ENCODE measurements around the gene EYS.
"Not testable (repeated sequence)": the region's sequence is repeated elsewhere in the genome, so short reads cannot be mapped to it uniquely, and the experiment has no call there.

EYS gene

GRCh38 chr6:63941747-63942470, 1765.1 kb downstream of the EYS start:
- ATAC-seq (replicated peaks) = no peak
- Mint-ChIP-seq H3K27me3 (no peaks in the 10 kb centered on the region), H3K9me3 (peaks cover 2 to 4% of the 10 kb centered on the region in 2 donors), H3K4me3 (no peak overlapping the region), H3K27ac (no peak overlapping the region), H3K36me3 (no peaks in the 10 kb centered on the region), H3K4me1 (no peaks in the 10 kb centered on the region)
- DNase-seq = no peak

- peaks cover 1 to 3% of the 10 kb centered on the region in 2 donors for H3K9me3 Mint-ChIP-seq
- no peaks in the 10 kb centered on the region for H3K36me3 Mint-ChIP-seq
- H3K27ac Mint-ChIP-seq = no peak overlapping the region
- H3K27me3 Mint-ChIP-seq = no peaks in the 10 kb centered on the region
- DNase-seq (no peak), ATAC-seq (replicated peaks) (no peak)
- no peak overlapping the region for H3K4me3 Mint-ChIP-seq
- no peaks in the 10 kb centered on the region for H3K4me1 Mint-ChIP-seq
These were observed 1767.0 kb downstream of the EYS start for GRCh38 chr6:63940056-63940455.

GRCh38 chr6:63936399-63936798, 1770.6 kb downstream of the EYS start:
- no peaks in the 10 kb centered on the region for H3K4me1 Mint-ChIP-seq
- H3K27me3 Mint-ChIP-seq = no peaks in the 10 kb centered on the region

GRCh38 chr6:63935732-63936131, 1771.3 kb downstream of the EYS start:
- H3K27me3 Mint-ChIP-seq = no peaks in the 10 kb centered on the region
- DNase-seq (no peak), ATAC-seq (replicated peaks) (no peak)
- H3K9me3 Mint-ChIP-seq = no peaks in the 10 kb centered on the region
- no peak overlapping the region for H3K4me3 Mint-ChIP-seq
- H3K36me3 Mint-ChIP-seq = no peaks in the 10 kb centered on the region
- H3K4me1 Mint-ChIP-seq = no peaks in the 10 kb centered on the region
- no peak overlapping the region for H3K27ac Mint-ChIP-seq

More at GRCh38 chr6:63936399-63936798, 1770.6 kb downstream of the EYS start:
- DNase-seq (no peak), ATAC-seq (replicated peaks) (no peak)
- H3K9me3 Mint-ChIP-seq = no peaks in the 10 kb centered on the region
- no peaks in the 10 kb centered on the region for H3K36me3 Mint-ChIP-seq
- no peak overlapping the region for H3K27ac Mint-ChIP-seq
- H3K4me3 Mint-ChIP-seq = no peak overlapping the region

GRCh38 chr6:63933948-63934347, 1773.1 kb downstream of the EYS start:
- H3K27me3 Mint-ChIP-seq; DNase-seq; H3K36me3 Mint-ChIP-seq; H3K4me1 Mint-ChIP-seq; H3K4me3 Mint-ChIP-seq; ATAC-seq (replicated peaks); H3K27ac Mint-ChIP-seq; H3K9me3 Mint-ChIP-seq: not testable (repeated sequence)

GRCh38 chr6:63930848-63931247, 1776.2 kb downstream of the EYS start:
- Mint-ChIP-seq H3K27me3 (no peaks in the 10 kb centered on the region), H3K4me3 (no peak overlapping the region), H3K36me3 (no peaks in the 10 kb centered on the region), H3K4me1 (no peaks in the 10 kb centered on the region), H3K27ac (no peak overlapping the region), H3K9me3 (no peaks in the 10 kb centered on the region)
- no peak for ATAC-seq (replicated peaks)
- no peak for DNase-seq

- no peaks in the 10 kb centered on the region for H3K27me3 Mint-ChIP-seq
- no peaks in the 10 kb centered on the region for H3K36me3 Mint-ChIP-seq
- no peak overlapping the region for H3K27ac Mint-ChIP-seq
- H3K4me3 Mint-ChIP-seq = no peak overlapping the region
- H3K4me1 Mint-ChIP-seq = no peaks in the 10 kb centered on the region
- no peaks in the 10 kb centered on the region for H3K9me3 Mint-ChIP-seq
- DNase-seq (no peak), ATAC-seq (replicated peaks) (no peak)
These were observed 1777.9 kb downstream of the EYS start for GRCh38 chr6:63929111-63929510.

- no peak for ATAC-seq (replicated peaks)
- DNase-seq = no peak
- Mint-ChIP-seq H3K4me3 (no peak overlapping the region), H3K36me3 (no peaks in the 10 kb centered on the region), H3K9me3 (no peaks in the 10 kb centered on the region), H3K27ac (no peak overlapping the region), H3K4me1 (no peaks in the 10 kb centered on the region), H3K27me3 (no peaks in the 10 kb centered on the region)
These were observed 1778.4 kb downstream of the EYS start for GRCh38 chr6:63928613-63929012.

- ATAC-seq (replicated peaks) (no peak), DNase-seq (no peak)
- Mint-ChIP-seq H3K9me3 (no peaks in the 10 kb centered on the region), H3K4me1 (no peaks in the 10 kb centered on the region), H3K4me3 (no peak overlapping the region), H3K27me3 (no peaks in the 10 kb centered on the region), H3K27ac (no peak overlapping the region), H3K36me3 (no peaks in the 10 kb centered on the region)
These were observed 1779.8 kb downstream of the EYS start for GRCh38 chr6:63926950-63927927.

- no peak for DNase-seq
- no peak overlapping the region for H3K27ac Mint-ChIP-seq
- no peaks in the 10 kb centered on the region for H3K27me3 Mint-ChIP-seq
- no peaks in the 10 kb centered on the region for H3K4me1 Mint-ChIP-seq
- no peaks in the 10 kb centered on the region for H3K36me3 Mint-ChIP-seq
- H3K4me3 Mint-ChIP-seq = no peak overlapping the region
- H3K9me3 Mint-ChIP-seq = no peaks in the 10 kb centered on the region
- no peak for ATAC-seq (replicated peaks)
These were observed 1780.7 kb downstream of the EYS start for GRCh38 chr6:63926258-63926780.

- DNase-seq = no peak
- Mint-ChIP-seq H3K9me3 (no peaks in the 10 kb centered on the region), H3K4me3 (no peak overlapping the region), H3K36me3 (no peaks in the 10 kb centered on the region), H3K27ac (no peak overlapping the region), H3K27me3 (no peaks in the 10 kb centered on the region), H3K4me1 (no peaks in the 10 kb centered on the region)
- peak in 1 of 2 donors; percentile 38 for ATAC-seq (replicated peaks)
These were observed 1783.8 kb downstream of the EYS start for GRCh38 chr6:63923139-63923739.

GRCh38 chr6:63919556-63920110, 1787.4 kb downstream of the EYS start:
- Mint-ChIP-seq H3K4me3 (no peak overlapping the region), H3K4me1 (no peaks in the 10 kb centered on the region), H3K9me3 (no peaks in the 10 kb centered on the region), H3K36me3 (no peaks in the 10 kb centered on the region), H3K27ac (no peak overlapping the region), H3K27me3 (no peaks in the 10 kb centered on the region)
- DNase-seq = no peak
- no peak for ATAC-seq (replicated peaks)

- Mint-ChIP-seq H3K9me3 (no peaks in the 10 kb centered on the region), H3K4me3 (no peak overlapping the region), H3K27ac (no peak overlapping the region), H3K27me3 (no peaks in the 10 kb centered on the region), H3K4me1 (no peaks in the 10 kb centered on the region), H3K36me3 (no peaks in the 10 kb centered on the region)
- DNase-seq = no peak
- ATAC-seq (replicated peaks) = no peak
These were observed 1794.1 kb downstream of the EYS start for GRCh38 chr6:63912887-63913286.

- H3K4me1 Mint-ChIP-seq = no peaks in the 10 kb centered on the region
- no peaks in the 10 kb centered on the region for H3K36me3 Mint-ChIP-seq
- no peaks in the 10 kb centered on the region for H3K9me3 Mint-ChIP-seq
- H3K4me3 Mint-ChIP-seq = no peak overlapping the region
- no peaks in the 10 kb centered on the region for H3K27me3 Mint-ChIP-seq
- no peak for ATAC-seq (replicated peaks)
- DNase-seq = no peak
- no peak overlapping the region for H3K27ac Mint-ChIP-seq
These were observed 1796.0 kb downstream of the EYS start for GRCh38 chr6:63910863-63911551.
